ENCODE data around the gene ALG11.

ALG11 gene

DNA sequence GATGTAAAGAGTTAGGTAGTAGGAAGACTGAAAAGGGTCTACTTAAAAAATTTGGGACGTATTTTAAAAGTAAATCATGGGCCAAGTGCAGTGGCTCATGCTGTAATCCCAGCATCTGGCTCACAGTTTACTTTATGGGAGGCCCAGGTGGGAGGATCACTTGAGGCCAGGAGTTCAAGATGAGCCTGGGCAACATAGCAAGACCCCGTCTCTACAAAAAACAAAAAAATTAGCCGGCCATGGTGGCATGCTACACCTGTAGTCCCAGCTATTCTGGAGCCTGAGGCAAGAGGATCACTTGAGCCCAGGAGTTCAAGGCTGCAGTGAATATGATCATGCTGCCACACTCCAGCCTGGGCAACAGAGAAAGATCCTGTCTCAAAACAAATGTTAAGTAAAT is 35.3 kb downstream of the ALG11 start:
- Histone ChIP-seq H3K27me3 (ENCODE audit: insufficient read depth, low read length) (no peaks in the 10 kb centered on the region), H4K20me1 (ENCODE audit: insufficient read depth, low read length) (no peaks in the 10 kb centered on the region), H3K4me2 (ENCODE audit: low read length) (no peak overlapping the region), H3K9me3 (ENCODE audit: low read length) (no peaks in the 10 kb centered on the region), H3K9ac (ENCODE audit: low read length) (no peak overlapping the region), H3K4me3 (ENCODE audit: low read depth, low read length, poor library complexity, severe bottlenecking) (no peak overlapping the region), H3K79me2 (ENCODE audit: insufficient read depth, low read length) (no peaks in the 10 kb centered on the region), H3K4me1 (ENCODE audit: insufficient read depth, low read length, severe bottlenecking) (no peaks in the 10 kb centered on the region), H3K27ac (ENCODE audit: low read depth, low read length, poor library complexity, severe bottlenecking) (no peak overlapping the region), H3F3A (ENCODE audit: insufficient read depth, low read length) (no peaks in the 10 kb centered on the region), H2AFZ (ENCODE audit: low read length) (no peak overlapping the region), H3K36me3 (ENCODE audit: insufficient read depth, low read length) (no peaks in the 10 kb centered on the region), H3K9me2 (ENCODE audit: low read depth, low read length) (no peaks in the 10 kb centered on the region)
- TF ChIP-seq, protein P1, sequence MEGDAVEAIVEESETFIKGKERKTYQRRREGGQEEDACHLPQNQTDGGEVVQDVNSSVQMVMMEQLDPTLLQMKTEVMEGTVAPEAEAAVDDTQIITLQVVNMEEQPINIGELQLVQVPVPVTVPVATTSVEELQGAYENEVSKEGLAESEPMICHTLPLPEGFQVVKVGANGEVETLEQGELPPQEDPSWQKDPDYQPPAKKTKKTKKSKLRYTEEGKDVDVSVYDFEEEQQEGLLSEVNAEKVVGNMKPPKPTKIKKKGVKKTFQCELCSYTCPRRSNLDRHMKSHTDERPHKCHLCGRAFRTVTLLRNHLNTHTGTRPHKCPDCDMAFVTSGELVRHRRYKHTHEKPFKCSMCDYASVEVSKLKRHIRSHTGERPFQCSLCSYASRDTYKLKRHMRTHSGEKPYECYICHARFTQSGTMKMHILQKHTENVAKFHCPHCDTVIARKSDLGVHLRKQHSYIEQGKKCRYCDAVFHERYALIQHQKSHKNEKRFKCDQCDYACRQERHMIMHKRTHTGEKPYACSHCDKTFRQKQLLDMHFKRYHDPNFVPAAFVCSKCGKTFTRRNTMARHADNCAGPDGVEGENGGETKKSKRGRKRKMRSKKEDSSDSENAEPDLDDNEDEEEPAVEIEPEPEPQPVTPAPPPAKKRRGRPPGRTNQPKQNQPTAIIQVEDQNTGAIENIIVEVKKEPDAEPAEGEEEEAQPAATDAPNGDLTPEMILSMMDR (IDR thresholded peaks at IDR 0.05; ENCODE audit: low read length) = no peak
- TF ChIP-seq EZH2 (IDR thresholded peaks at IDR 0.05; ENCODE audit: borderline replicate concordance, low read length) = no peak

DNA sequence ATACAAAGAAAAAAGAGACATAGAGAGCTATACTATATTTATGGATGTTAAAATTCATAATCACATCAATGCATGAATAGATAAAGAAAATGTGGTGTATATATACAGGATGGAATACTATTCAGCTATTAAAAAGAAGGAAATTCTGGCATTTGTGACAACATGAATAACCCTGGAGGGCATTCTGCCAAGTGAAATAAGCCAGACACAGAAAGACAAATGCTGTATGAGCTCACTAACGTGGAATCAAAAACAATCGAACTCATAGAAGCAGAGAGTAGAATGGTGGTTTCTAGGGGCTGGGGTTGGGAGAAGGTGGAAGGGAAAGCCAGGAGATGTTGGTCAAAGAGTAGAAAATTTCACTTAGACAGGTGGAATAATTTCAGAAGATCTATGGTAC is 36.3 kb downstream of the ALG11 start:
- Histone ChIP-seq H3K9me2 (ENCODE audit: low read depth, low read length) (no peaks in the 10 kb centered on the region), H2AFZ (ENCODE audit: low read length) (no peak overlapping the region), H3K4me1 (ENCODE audit: insufficient read depth, low read length, severe bottlenecking) (no peaks in the 10 kb centered on the region), H3K9ac (ENCODE audit: low read length) (no peak overlapping the region), H4K20me1 (ENCODE audit: insufficient read depth, low read length) (no peaks in the 10 kb centered on the region), H3K27me3 (ENCODE audit: insufficient read depth, low read length) (no peaks in the 10 kb centered on the region), H3K9me3 (ENCODE audit: low read length) (no peaks in the 10 kb centered on the region), H3F3A (ENCODE audit: insufficient read depth, low read length) (no peaks in the 10 kb centered on the region), H3K4me2 (ENCODE audit: low read length) (no peak overlapping the region), H3K4me3 (ENCODE audit: low read depth, low read length, poor library complexity, severe bottlenecking) (no peak overlapping the region), H3K79me2 (ENCODE audit: insufficient read depth, low read length) (no peaks in the 10 kb centered on the region), H3K27ac (ENCODE audit: low read depth, low read length, poor library complexity, severe bottlenecking) (no peak overlapping the region), H3K36me3 (ENCODE audit: insufficient read depth, low read length) (no peaks in the 10 kb centered on the region)
- TF ChIP-seq, protein P1 (IDR thresholded peaks at IDR 0.05; ENCODE audit: low read length) = no peak
- TF ChIP-seq EZH2 (IDR thresholded peaks at IDR 0.05; ENCODE audit: borderline replicate concordance, low read length) = no peak

DNA sequence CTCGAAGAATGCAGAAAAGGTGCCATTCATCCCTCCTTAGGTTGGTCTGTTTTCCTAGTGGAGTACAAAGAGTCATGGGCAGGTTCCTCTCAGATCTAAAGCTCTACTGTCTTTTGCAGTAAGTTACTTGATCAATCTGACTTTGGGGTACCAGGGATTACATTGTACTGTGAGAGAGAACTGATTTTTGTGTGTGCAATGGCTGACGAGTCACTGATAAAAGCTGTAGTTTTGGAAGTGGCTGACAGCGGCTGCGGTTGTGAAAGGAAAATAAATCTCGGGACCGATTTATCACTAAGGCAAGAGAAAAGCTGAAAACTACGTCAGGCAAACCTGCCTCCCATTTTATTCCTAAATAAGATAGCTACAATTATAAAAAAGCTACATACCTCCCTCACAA is 39.2 kb downstream of the ALG11 start:
- no peak overlapping the region for H3K4me3 ChIP-seq (ENCODE audit: low read depth, low read length, poor library complexity, severe bottlenecking)
- TF ChIP-seq, protein P1 (IDR thresholded peaks at IDR 0.05; ENCODE audit: low read length) = no peak
- TF ChIP-seq EZH2 (IDR thresholded peaks at IDR 0.05; ENCODE audit: borderline replicate concordance, low read length) = no peak
- H3K9me3 ChIP-seq (ENCODE audit: low read length) = no peaks in the 10 kb centered on the region
- H3K4me2 ChIP-seq (ENCODE audit: low read length) = no peak overlapping the region
- no peaks in the 10 kb centered on the region for H4K20me1 ChIP-seq (ENCODE audit: insufficient read depth, low read length)
- H3K27ac ChIP-seq (ENCODE audit: low read depth, low read length, poor library complexity, severe bottlenecking) = no peak overlapping the region
- no peaks in the 10 kb centered on the region for H3K36me3 ChIP-seq (ENCODE audit: insufficient read depth, low read length)
- no peak overlapping the region for H2AFZ ChIP-seq (ENCODE audit: low read length)
- H3K4me1 ChIP-seq (ENCODE audit: insufficient read depth, low read length, severe bottlenecking) = no peaks in the 10 kb centered on the region
- no peak overlapping the region for H3K9ac ChIP-seq (ENCODE audit: low read length)
- no peaks in the 10 kb centered on the region for H3K9me2 ChIP-seq (ENCODE audit: low read depth, low read length)
- no peaks in the 10 kb centered on the region for H3K27me3 ChIP-seq (ENCODE audit: insufficient read depth, low read length)
- no peaks in the 10 kb centered on the region for H3K79me2 ChIP-seq (ENCODE audit: insufficient read depth, low read length)
- H3F3A ChIP-seq (ENCODE audit: insufficient read depth, low read length) = no peaks in the 10 kb centered on the region
